ENCODE results near the gene AKIRIN1. TPM values are rescaled to one million over a fixed set of nuclear protein-coding genes. Genes with fewer than 3 reads are reported as not detected.

The AKIRIN1 gene
- polyA plus RNA-seq, 1 of the 3 experiments (the other 2 are of a cell fraction): 37.0 TPM

DNA sequence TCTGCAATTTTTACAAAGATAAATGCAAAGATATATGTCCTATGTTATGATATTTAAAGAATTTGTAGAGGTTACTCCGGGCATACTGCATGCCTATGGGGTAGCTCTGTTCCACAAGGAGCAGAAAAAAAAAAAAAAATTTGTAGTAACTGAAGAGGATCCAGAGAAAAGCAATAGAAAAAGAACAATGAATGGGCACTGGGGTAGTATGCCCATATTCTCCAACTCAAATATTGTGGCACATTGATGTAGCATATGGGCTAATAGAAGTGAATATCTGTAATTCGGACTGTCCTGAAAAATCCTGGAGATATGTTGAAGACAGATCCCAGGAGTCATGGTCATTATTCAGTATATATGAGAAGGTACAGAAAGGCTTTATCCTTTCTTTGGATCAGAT is 1.1 kb upstream of the AKIRIN1 start:
- H2AFZ ChIP-seq (ENCODE audit: low read depth): peak overlapping the region; percentile 99
- no peak overlapping the region for H3K4me3 ChIP-seq (ENCODE audit: low read depth in 2 of 2, low read length in 1 of 2)
- peaks cover 16% of the 10 kb centered on the region for H3F3A ChIP-seq (replicated peaks; ENCODE audit: insufficient read depth)
- H3K4me2 ChIP-seq: peak overlapping the region; percentile 88
- ChIA-PET CTCF (interaction anchor here (1.1 kb wide), 1 partner anchor 8 kb away, joined by 3 read pairs; no protein-coding TSS in a partner anchor), POLR2A (interaction anchor here (0.6 to 1.9 kb wide), 2 partner anchors 36 to 136 kb away, joined by 4 to 5 read pairs; partner anchors contain the start of gene NDUFS5)
- no peaks in the 10 kb centered on the region for H3K27me3 ChIP-seq (ENCODE audit: insufficient read depth)
- DNase-seq: no peak
- H3K27ac ChIP-seq (ENCODE audit: low read depth in 2 of 2, low read length in 1 of 2): peak overlapping the region; percentile 71 to 87
- WGBS (ENCODE audit: low lambda C conversion rate): 90% methylated on average over 2 of the region's 2 CpGs
- TF ChIP-seq YY1 (IDR thresholded peaks at IDR 0.05; ENCODE audit: low read depth) (no peak), EP300 (IDR thresholded peaks at IDR 0.05; ENCODE audit: borderline replicate concordance in 1 of 2, low read depth in 1 of 2, low read length in 1 of 2) (no peak), RFX5 (IDR thresholded peaks at IDR 0.05; ENCODE audit: low read length) (no peak), SIN3A (IDR thresholded peaks at IDR 0.05; ENCODE audit: borderline replicate concordance, low read depth, low read length) (no peak), NFIC (IDR thresholded peaks at IDR 0.05; ENCODE audit: borderline replicate concordance) (no peak), FOSL2 (IDR thresholded peaks at IDR 0.05; ENCODE audit: borderline replicate concordance, low read depth) (no peak), CTCF (IDR thresholded peaks at IDR 0.05) (no peak), RCOR1 (IDR thresholded peaks at IDR 0.05; ENCODE audit: low read length) (no peak), GATA2 (CRISPR knock-in tag; IDR thresholded peaks at IDR 0.05) (no peak), NRF1 (IDR thresholded peaks at IDR 0.05; ENCODE audit: low read depth, low read length) (no peak), GABPA (IDR thresholded peaks at IDR 0.05; ENCODE audit: low read depth) (no peak)
- TF ChIP-seq, protein P1, sequence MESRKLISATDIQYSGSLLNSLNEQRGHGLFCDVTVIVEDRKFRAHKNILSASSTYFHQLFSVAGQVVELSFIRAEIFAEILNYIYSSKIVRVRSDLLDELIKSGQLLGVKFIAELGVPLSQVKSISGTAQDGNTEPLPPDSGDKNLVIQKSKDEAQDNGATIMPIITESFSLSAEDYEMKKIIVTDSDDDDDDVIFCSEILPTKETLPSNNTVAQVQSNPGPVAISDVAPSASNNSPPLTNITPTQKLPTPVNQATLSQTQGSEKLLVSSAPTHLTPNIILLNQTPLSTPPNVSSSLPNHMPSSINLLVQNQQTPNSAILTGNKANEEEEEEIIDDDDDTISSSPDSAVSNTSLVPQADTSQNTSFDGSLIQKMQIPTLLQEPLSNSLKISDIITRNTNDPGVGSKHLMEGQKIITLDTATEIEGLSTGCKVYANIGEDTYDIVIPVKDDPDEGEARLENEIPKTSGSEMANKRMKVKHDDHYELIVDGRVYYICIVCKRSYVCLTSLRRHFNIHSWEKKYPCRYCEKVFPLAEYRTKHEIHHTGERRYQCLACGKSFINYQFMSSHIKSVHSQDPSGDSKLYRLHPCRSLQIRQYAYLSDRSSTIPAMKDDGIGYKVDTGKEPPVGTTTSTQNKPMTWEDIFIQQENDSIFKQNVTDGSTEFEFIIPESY (IDR thresholded peaks at IDR 0.05; ENCODE audit: borderline replicate concordance, low read depth): no peak
- H3K79me2 ChIP-seq (ENCODE audit: insufficient read depth): peaks cover 39% of the 10 kb centered on the region
- no peaks in the 10 kb centered on the region for H3K9me2 ChIP-seq
- no peaks in the 10 kb centered on the region for H3K9me3 ChIP-seq
- H3K4me1 ChIP-seq (ENCODE audit: control insufficient read depth in 1 of 2, insufficient read depth in 2 of 2, low read depth in 1 of 2, low read length in 1 of 2): peaks cover 0 to 7% of the 10 kb centered on the region in 2 experiments; a peak in 3 of 4 replicates
- H3K36me3 ChIP-seq (replicated peaks in 1 of 2; ENCODE audit: control insufficient read depth in 1 of 2, insufficient read depth in 2 of 2, low read length in 1 of 2): peaks cover 3 to 13% of the 10 kb centered on the region in 2 experiments
- peak overlapping the region; percentile 70; the same call in 1 of the 2 replicates for H3K9ac ChIP-seq
- H4K20me1 ChIP-seq (ENCODE audit: insufficient read depth): peaks cover 35% of the 10 kb centered on the region

GRCh38 chr1:38990386-38990737 is 714 bp upstream of the AKIRIN1 start:
- Histone ChIP-seq H3K9me2 (no peaks in the 10 kb centered on the region), H3F3A (replicated peaks; ENCODE audit: insufficient read depth) (peaks cover 16% of the 10 kb centered on the region), H3K9ac (peak overlapping the region; percentile 70; the same call in 1 of the 2 replicates), H3K4me2 (peak overlapping the region; percentile 88), H2AFZ (ENCODE audit: low read depth) (peak overlapping the region; percentile 99), H3K4me1 (ENCODE audit: control insufficient read depth in 1 of 2, insufficient read depth in 2 of 2, low read depth in 1 of 2, low read length in 1 of 2) (peaks cover 0 to 7% of the 10 kb centered on the region in 2 experiments; a peak in 3 of 4 replicates), H3K79me2 (ENCODE audit: insufficient read depth) (peaks cover 43% of the 10 kb centered on the region), H3K9me3 (no peaks in the 10 kb centered on the region), H4K20me1 (ENCODE audit: insufficient read depth) (peaks cover 38% of the 10 kb centered on the region), H3K27me3 (ENCODE audit: insufficient read depth) (no peaks in the 10 kb centered on the region), H3K4me3 (ENCODE audit: low read depth in 2 of 2, low read length in 1 of 2) (peak overlapping the region; percentile 67 to 72), H3K27ac (ENCODE audit: low read depth in 2 of 2, low read length in 1 of 2) (peak overlapping the region; percentile 71 to 87), H3K36me3 (replicated peaks in 1 of 2; ENCODE audit: control insufficient read depth in 1 of 2, insufficient read depth in 2 of 2, low read length in 1 of 2) (peaks cover 3 to 17% of the 10 kb centered on the region in 2 experiments)
- no peak for DNase-seq
- ChIA-PET CTCF (interaction anchor here (1.1 kb wide), 1 partner anchor 8 kb away, joined by 3 read pairs; no protein-coding TSS in a partner anchor), POLR2A (interaction anchor here (0.6 to 1.9 kb wide), 2 partner anchors 36 to 137 kb away, joined by 4 to 5 read pairs; partner anchors contain the start of gene NDUFS5)
- WGBS (ENCODE audit: low lambda C conversion rate): 51% methylated on average over 5 of the region's 5 CpGs
- TF ChIP-seq, protein P2, sequence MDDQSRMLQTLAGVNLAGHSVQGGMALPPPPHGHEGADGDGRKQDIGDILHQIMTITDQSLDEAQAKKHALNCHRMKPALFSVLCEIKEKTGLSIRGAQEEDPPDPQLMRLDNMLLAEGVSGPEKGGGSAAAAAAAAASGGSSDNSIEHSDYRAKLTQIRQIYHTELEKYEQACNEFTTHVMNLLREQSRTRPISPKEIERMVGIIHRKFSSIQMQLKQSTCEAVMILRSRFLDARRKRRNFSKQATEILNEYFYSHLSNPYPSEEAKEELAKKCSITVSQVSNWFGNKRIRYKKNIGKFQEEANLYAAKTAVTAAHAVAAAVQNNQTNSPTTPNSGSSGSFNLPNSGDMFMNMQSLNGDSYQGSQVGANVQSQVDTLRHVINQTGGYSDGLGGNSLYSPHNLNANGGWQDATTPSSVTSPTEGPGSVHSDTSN (IDR thresholded peaks at IDR 0.05): no peak
- no peak for TF ChIP-seq EZH2phosphoT487 (IDR thresholded peaks at IDR 0.05; ENCODE audit: borderline replicate concordance, low read depth)
- no peak for TF ChIP-seq FOXJ3 (CRISPR knock-in tag; IDR thresholded peaks at IDR 0.05)
- TF ChIP-seq JUND (IDR thresholded peaks at IDR 0.05): no peak
- TF ChIP-seq, protein P3, sequence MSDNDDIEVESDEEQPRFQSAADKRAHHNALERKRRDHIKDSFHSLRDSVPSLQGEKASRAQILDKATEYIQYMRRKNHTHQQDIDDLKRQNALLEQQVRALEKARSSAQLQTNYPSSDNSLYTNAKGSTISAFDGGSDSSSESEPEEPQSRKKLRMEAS (IDR thresholded peaks at IDR 0.05; ENCODE audit: low read depth): no peak
- no peak for TF ChIP-seq IRF3 (IDR thresholded peaks at IDR 0.05; ENCODE audit: low read depth, low read length)
- no peak for TF ChIP-seq MEF2A (IDR thresholded peaks at IDR 0.05; ENCODE audit: borderline replicate concordance, low read depth)
- TF ChIP-seq, protein P1 (IDR thresholded peaks at IDR 0.05; ENCODE audit: borderline replicate concordance, low read depth): no peak
- TF ChIP-seq GATA2 (CRISPR knock-in tag; IDR thresholded peaks at IDR 0.05): no peak
- TF ChIP-seq ELF1 (IDR thresholded peaks at IDR 0.05): no peak
